WTC11 (cell line): ENCODE results near the gene AMER2. TPM values are rescaled to one million over a fixed set of nuclear protein-coding genes. Genes with fewer than 3 reads are reported as not detected.
A peak's percentile ranks its signal among the peaks of the same experiment; 100 is the strongest.
"Not testable (repeated sequence)": the region's sequence is repeated elsewhere in the genome, so short reads cannot be mapped to it uniquely, and the experiment has no call there.

ENCODE experiments used
- ATAC-seq: fragments of 200-7000 bp; cut with Tn5 transposase; 2 replicates; pipeline ENCODE4 v1.10.0; 2021; ENCODE audit warnings: mild to moderate bottlenecking, moderate library complexity
- CTCF ChIA-PET: fragments of 300-600 bp; sonication (Branson Sonifier 250); formaldehyde crosslinking; loops from one replicate; lab custom pipeline; 2021; ENCODE audit warnings: antibody characterized with exemption; lab: Charles Lee
- POLR2A ChIA-PET: fragments of 350-600 bp; sonication (Branson Sonifier 250); formaldehyde crosslinking; loops from one replicate; lab custom pipeline; 2021; ENCODE audit warnings: antibody characterized with exemption; lab: Charles Lee
- DNase-seq: peaks from one replicate; pipeline ENCODE4 v3.0.0; 2021; ENCODE audit warnings: low spot score
- H3K27ac Mint-ChIP-seq: 2 replicates; pipeline ENCODE4 v1.8.0; 2021; ENCODE audit warnings: mixed read lengths
- H3K27me3 Mint-ChIP-seq: 2 replicates; pipeline ENCODE4 v1.8.0; 2021; ENCODE audit warnings: low read depth, mild to moderate bottlenecking, moderate library complexity, mixed read lengths
- H3K36me3 Mint-ChIP-seq: 2 replicates; pipeline ENCODE4 v1.8.0; 2021; ENCODE audit warnings: mixed read lengths
- H3K4me1 Mint-ChIP-seq: 2 replicates; pipeline ENCODE4 v1.8.0; 2022; ENCODE audit warnings: mixed read lengths
- H3K4me3 Mint-ChIP-seq: 2 replicates; pipeline ENCODE4 v1.8.0; 2021; ENCODE audit warnings: mild to moderate bottlenecking, moderate library complexity, mixed read lengths
- H3K9me3 Mint-ChIP-seq: 2 replicates; pipeline ENCODE4 v1.8.0; 2021; ENCODE audit warnings: mixed read lengths
- EMX1 ChIP-seq: fragments of 250-450 bp; sonication (Bioruptor Pico); IDR thresholded peaks from 2 replicates; pipeline ENCODE4 v1.8.0; 2021; ENCODE audit warnings: mild to moderate bottlenecking
- ESRRA ChIP-seq: sonication (generic); formaldehyde crosslinking; IDR thresholded peaks from 2 replicates; pipeline ENCODE4 v1.8.1; 2022; ENCODE audit warnings: mild to moderate bottlenecking, missing genetic modification reagents, borderline replicate concordance
- GRHL2 ChIP-seq: fragments of 250-450 bp; sonication (Bioruptor Pico); IDR thresholded peaks from 2 replicates; pipeline ENCODE4 v1.8.0; 2022; ENCODE audit warnings: mild to moderate bottlenecking, moderate library complexity; ENCODE audit not compliant: insufficient replicate concordance, severe bottlenecking
- HMGA2 ChIP-seq: fragments of 250-450 bp; sonication (Bioruptor Pico); IDR thresholded peaks from 2 replicates; pipeline ENCODE4 v1.4.0; 2021; ENCODE audit warnings: mild to moderate bottlenecking, moderate library complexity
- NFE2L1 ChIP-seq: sonication (generic); formaldehyde crosslinking; IDR thresholded peaks from 2 replicates; pipeline ENCODE4 v1.8.1; 2023; ENCODE audit warnings: missing genetic modification reagents
- OVOL2 ChIP-seq: fragments of 250-450 bp; sonication (Bioruptor Pico); IDR thresholded peaks from 2 replicates; pipeline ENCODE4 v1.9.0; 2021; ENCODE audit warnings: mild to moderate bottlenecking, borderline replicate concordance
- SP1 ChIP-seq: sonication (generic); formaldehyde crosslinking; conservative IDR thresholded peaks from 2 replicates; pipeline ENCODE4 v1.8.1; 2022; ENCODE audit warnings: missing genetic modification reagents
- TEAD4 ChIP-seq: sonication (generic); formaldehyde crosslinking; IDR thresholded peaks from 2 replicates; pipeline ENCODE4 v1.8.0; 2022; ENCODE audit warnings: mild to moderate bottlenecking, missing genetic modification reagents
- ZBTB21 ChIP-seq: sonication (generic); formaldehyde crosslinking; IDR thresholded peaks from 2 replicates; pipeline ENCODE4 v1.8.1; 2023; ENCODE audit warnings: mild to moderate bottlenecking, missing genetic modification reagents, borderline replicate concordance
- total RNA-seq: library from RNA; stranded (reverse); gene quantifications from 3 replicates; pipeline ENCODE4 v1.2.3, GENCODE V29; 2021
- TF ChIP-seq, protein P1 (sequence below): sonication (generic); formaldehyde crosslinking; IDR thresholded peaks from 2 replicates; pipeline ENCODE4 v1.8.1; 2023; ENCODE audit warnings: mild to moderate bottlenecking, missing genetic modification reagents, moderate library complexity
- TF ChIP-seq, protein P2 (sequence below): sonication (generic); formaldehyde crosslinking; IDR thresholded peaks from 2 replicates; pipeline ENCODE4 v1.8.1; 2022; ENCODE audit warnings: mild to moderate bottlenecking, moderate library complexity, missing genetic modification reagents
- TF ChIP-seq, protein P3 (sequence below): sonication (generic); formaldehyde crosslinking; IDR thresholded peaks from 2 replicates; pipeline ENCODE4 v1.8.0; 2022; ENCODE audit warnings: missing genetic modification reagents
- TF ChIP-seq, protein P4 (sequence below): sonication (generic); formaldehyde crosslinking; conservative IDR thresholded peaks from 2 replicates; pipeline ENCODE4 v1.8.1; 2023; ENCODE audit warnings: mild to moderate bottlenecking, low read depth, missing genetic modification reagents, moderate library complexity
- TF ChIP-seq, protein P5 (sequence below): sonication (generic); formaldehyde crosslinking; IDR thresholded peaks from 2 replicates; pipeline ENCODE4 v1.8.1; 2022; ENCODE audit warnings: low read depth, missing genetic modification reagents, borderline replicate concordance

AMER2 gene
- total RNA-seq, 1 experiment from 2014 or later: 0.48 TPM

DNA sequence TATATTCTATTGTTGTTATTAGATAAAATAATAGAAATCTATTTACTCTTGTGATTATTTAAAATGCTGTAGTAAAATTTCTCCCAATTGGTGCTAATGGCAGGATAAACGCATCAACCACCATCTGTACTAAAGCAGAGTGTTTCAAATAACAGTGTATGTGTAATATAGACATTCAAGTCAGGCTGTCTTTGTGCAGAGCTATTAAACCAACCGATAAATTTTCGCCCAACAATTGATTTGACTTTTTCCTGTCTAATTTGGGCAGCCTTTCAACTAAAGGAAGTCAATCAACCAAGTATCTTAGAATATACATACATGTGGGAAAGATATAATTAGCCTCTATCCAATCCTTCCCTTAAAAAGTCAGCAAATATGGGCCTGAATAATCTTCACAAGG is 5.8 kb downstream of the AMER2 start:
- CTCF ChIA-PET: no interaction called here
- POLR2A ChIA-PET: no interaction called here

DNA sequence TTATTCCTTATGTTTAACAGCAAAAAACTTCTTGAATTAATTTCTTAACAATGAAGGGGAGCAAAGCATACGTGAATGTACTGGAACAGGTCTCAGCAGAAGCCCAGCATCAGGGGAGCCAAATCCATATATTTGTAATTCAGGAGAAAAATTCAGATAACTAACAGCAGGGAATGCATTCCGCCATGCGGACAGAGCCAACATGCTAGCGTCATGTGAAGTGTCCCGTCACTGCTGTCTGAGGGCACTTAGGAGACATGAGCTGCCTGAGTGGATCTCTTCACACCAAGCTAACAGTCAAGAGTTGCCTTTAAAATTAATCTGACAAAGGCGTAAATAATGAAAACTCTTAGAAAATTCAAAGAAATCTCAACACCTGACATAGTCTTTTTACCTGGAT is 6.4 kb downstream of the AMER2 start:
- Mint-ChIP-seq H3K27me3 (peaks cover 20% of the 10 kb centered on the region), H3K4me1 (peaks cover 27% of the 10 kb centered on the region), H3K27ac (no peak overlapping the region), H3K36me3 (no peaks in the 10 kb centered on the region), H3K4me3 (no peak overlapping the region), H3K9me3 (no peaks in the 10 kb centered on the region)
- ChIA-PET POLR2A (no interaction called here), CTCF (no interaction called here)
- no peak for ATAC-seq
- DNase-seq: no peak
- TF ChIP-seq, protein P1, sequence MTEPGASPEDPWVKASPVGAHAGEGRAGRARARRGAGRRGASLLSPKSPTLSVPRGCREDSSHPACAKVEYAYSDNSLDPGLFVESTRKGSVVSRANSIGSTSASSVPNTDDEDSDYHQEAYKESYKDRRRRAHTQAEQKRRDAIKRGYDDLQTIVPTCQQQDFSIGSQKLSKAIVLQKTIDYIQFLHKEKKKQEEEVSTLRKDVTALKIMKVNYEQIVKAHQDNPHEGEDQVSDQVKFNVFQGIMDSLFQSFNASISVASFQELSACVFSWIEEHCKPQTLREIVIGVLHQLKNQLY (CRISPR knock-in tag): no peak
- TF ChIP-seq HMGA2 (CRISPR knock-in tag) (no peak), GRHL2 (CRISPR knock-in tag) (no peak)
- TF ChIP-seq, protein P2, sequence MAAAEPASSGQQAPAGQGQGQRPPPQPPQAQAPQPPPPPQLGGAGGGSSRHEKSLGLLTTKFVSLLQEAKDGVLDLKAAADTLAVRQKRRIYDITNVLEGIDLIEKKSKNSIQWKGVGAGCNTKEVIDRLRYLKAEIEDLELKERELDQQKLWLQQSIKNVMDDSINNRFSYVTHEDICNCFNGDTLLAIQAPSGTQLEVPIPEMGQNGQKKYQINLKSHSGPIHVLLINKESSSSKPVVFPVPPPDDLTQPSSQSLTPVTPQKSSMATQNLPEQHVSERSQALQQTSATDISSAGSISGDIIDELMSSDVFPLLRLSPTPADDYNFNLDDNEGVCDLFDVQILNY (CRISPR knock-in tag): no peak
- TF ChIP-seq, protein P3, sequence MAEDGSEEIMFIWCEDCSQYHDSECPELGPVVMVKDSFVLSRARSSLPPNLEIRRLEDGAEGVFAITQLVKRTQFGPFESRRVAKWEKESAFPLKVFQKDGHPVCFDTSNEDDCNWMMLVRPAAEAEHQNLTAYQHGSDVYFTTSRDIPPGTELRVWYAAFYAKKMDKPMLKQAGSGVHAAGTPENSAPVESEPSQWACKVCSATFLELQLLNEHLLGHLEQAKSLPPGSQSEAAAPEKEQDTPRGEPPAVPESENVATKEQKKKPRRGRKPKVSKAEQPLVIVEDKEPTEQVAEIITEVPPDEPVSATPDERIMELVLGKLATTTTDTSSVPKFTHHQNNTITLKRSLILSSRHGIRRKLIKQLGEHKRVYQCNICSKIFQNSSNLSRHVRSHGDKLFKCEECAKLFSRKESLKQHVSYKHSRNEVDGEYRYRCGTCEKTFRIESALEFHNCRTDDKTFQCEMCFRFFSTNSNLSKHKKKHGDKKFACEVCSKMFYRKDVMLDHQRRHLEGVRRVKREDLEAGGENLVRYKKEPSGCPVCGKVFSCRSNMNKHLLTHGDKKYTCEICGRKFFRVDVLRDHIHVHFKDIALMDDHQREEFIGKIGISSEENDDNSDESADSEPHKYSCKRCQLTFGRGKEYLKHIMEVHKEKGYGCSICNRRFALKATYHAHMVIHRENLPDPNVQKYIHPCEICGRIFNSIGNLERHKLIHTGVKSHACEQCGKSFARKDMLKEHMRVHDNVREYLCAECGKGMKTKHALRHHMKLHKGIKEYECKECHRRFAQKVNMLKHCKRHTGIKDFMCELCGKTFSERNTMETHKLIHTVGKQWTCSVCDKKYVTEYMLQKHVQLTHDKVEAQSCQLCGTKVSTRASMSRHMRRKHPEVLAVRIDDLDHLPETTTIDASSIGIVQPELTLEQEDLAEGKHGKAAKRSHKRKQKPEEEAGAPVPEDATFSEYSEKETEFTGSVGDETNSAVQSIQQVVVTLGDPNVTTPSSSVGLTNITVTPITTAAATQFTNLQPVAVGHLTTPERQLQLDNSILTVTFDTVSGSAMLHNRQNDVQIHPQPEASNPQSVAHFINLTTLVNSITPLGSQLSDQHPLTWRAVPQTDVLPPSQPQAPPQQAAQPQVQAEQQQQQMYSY (CRISPR knock-in tag): no peak

More for the DNA sequence above, 5.8 kb downstream of the AMER2 start:
- no peak for DNase-seq
- Mint-ChIP-seq H3K27ac (no peak overlapping the region), H3K27me3 (peaks cover 26% of the 10 kb centered on the region), H3K4me1 (peaks cover 26% of the 10 kb centered on the region), H3K36me3 (no peaks in the 10 kb centered on the region), H3K9me3 (no peaks in the 10 kb centered on the region), H3K4me3 (no peak overlapping the region)
- no peak for TF ChIP-seq TEAD4 (CRISPR knock-in tag)
- TF ChIP-seq SP1 (CRISPR knock-in tag): no peak
- no peak for TF ChIP-seq OVOL2
- TF ChIP-seq, protein P4, sequence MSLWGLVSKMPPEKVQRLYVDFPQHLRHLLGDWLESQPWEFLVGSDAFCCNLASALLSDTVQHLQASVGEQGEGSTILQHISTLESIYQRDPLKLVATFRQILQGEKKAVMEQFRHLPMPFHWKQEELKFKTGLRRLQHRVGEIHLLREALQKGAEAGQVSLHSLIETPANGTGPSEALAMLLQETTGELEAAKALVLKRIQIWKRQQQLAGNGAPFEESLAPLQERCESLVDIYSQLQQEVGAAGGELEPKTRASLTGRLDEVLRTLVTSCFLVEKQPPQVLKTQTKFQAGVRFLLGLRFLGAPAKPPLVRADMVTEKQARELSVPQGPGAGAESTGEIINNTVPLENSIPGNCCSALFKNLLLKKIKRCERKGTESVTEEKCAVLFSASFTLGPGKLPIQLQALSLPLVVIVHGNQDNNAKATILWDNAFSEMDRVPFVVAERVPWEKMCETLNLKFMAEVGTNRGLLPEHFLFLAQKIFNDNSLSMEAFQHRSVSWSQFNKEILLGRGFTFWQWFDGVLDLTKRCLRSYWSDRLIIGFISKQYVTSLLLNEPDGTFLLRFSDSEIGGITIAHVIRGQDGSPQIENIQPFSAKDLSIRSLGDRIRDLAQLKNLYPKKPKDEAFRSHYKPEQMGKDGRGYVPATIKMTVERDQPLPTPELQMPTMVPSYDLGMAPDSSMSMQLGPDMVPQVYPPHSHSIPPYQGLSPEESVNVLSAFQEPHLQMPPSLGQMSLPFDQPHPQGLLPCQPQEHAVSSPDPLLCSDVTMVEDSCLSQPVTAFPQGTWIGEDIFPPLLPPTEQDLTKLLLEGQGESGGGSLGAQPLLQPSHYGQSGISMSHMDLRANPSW (CRISPR knock-in tag): no peak
- TF ChIP-seq NFE2L1 (CRISPR knock-in tag): no peak
- TF ChIP-seq, protein P5, sequence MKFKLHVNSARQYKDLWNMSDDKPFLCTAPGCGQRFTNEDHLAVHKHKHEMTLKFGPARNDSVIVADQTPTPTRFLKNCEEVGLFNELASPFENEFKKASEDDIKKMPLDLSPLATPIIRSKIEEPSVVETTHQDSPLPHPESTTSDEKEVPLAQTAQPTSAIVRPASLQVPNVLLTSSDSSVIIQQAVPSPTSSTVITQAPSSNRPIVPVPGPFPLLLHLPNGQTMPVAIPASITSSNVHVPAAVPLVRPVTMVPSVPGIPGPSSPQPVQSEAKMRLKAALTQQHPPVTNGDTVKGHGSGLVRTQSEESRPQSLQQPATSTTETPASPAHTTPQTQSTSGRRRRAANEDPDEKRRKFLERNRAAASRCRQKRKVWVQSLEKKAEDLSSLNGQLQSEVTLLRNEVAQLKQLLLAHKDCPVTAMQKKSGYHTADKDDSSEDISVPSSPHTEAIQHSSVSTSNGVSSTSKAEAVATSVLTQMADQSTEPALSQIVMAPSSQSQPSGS (CRISPR knock-in tag): no peak
- TF ChIP-seq ZBTB21: no peak
- TF ChIP-seq ESRRA: no peak
- TF ChIP-seq EMX1: no peak
- no peak for ATAC-seq

DNA sequence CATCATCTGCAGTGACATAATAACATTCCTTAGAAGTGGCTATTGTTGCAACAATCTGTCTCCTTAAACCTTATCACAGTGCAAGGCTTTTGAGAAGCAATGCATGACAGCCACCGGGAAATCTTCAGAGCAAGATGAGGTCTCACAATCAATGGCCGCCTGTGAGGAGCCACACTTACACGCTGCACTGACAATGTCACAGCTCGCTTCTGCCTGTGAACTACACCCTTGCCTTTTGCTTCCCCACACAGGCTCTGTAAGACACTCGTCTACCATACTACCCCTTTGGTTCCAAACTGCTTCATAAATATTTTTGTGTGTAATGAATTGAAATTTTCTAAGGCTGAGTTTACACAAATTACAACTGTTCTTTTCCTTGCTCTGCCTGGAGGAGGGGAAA is 6.9 kb downstream of the AMER2 start:
- H3K9me3 Mint-ChIP-seq, H3K27ac Mint-ChIP-seq, H3K36me3 Mint-ChIP-seq, CTCF ChIA-PET, H3K4me3 Mint-ChIP-seq, POLR2A ChIA-PET, DNase-seq: not testable (repeated sequence)
- Mint-ChIP-seq H3K27me3 (peaks cover 16% of the 10 kb centered on the region), H3K4me1 (peaks cover 26% of the 10 kb centered on the region)
- ATAC-seq: peak; percentile 53
